Upper lobe of left lung (tissue), 4 donors: ENCODE data around the gene SOCS4.

ENCODE experiments used
- EP300 ChIP-seq, 4 donors: sonication (generic); formaldehyde crosslinking; IDR thresholded peaks; one replicate each; pipeline ENCODE4 v1.5.1; 2017; ENCODE audit warnings: antibody characterized with exemption in 4 of 4, control low read depth in 2 of 4
- POLR2A ChIP-seq, 4 donors: fragments of 450-650 bp; IDR thresholded peaks; one replicate each; pipeline ENCODE4 v1.5.1; 2016 to 2017; ENCODE audit warnings: antibody characterized with exemption in 4 of 4, mild to moderate bottlenecking in 2 of 4
- POLR2AphosphoS5 ChIP-seq, 2 donors: sonication (generic); formaldehyde crosslinking; IDR thresholded peaks; one replicate each; pipeline ENCODE4 v1.5.1; 2017; ENCODE audit warnings: antibody characterized with exemption in 2 of 2
- TF ChIP-seq, protein P1 (sequence below), 6 experiments: fragments of 450-650 bp in 4 of 6; fragments of 200-600 bp in 2 of 6; sonication (generic) in 2 of 6; IDR thresholded peaks; one replicate each; pipeline ENCODE4 v1.5.1; 2016 to 2019; ENCODE audit warnings: antibody characterized with exemption in 6 of 6

DNA sequence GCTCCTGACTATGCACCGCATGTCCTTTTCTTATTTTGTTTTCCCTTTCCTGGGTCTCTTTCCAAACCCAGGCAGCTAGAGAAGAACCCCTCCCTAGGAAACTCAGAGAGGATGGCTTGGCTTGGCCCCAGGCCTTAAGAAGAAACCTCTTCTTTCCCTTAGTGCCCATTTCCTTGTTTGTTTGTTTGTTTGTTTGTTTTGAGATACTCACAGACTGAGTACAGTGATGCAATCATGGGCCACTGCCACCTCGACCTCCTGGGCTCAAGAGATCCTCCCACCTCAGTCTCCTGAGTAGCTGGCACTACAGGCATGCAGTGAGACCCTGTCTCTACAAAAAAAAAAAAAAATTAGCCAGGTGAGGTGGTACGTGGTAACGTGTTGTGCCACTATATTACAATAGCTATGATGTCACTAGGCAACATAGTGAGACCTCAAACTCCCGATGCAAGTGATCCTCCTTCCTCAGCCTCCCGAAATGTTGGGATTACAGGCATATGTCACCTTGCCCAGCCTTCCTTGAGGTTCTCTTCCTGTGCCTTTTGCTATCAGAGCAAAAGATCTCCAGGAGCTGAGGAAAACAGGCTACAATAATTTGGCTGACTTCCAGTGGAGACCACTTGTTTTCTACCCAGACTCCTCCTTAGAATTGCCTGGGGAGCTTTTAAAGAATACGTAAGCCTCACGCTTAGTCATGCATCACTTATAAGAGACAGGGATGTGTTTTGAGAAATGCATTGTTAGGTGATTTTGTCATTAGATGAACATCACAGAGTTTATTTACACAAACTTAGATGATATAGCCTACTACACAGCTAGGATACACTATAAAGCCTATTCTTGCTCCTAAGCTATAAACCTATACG lies 67.5 kb downstream of the SOCS4 start:
- TF ChIP-seq EP300 (IDR thresholded peaks at IDR 0.05) (no peak), POLR2A (IDR thresholded peaks at IDR 0.05) (no peak), POLR2AphosphoS5 (IDR thresholded peaks at IDR 0.05) (no peak)
- TF ChIP-seq, protein P1, sequence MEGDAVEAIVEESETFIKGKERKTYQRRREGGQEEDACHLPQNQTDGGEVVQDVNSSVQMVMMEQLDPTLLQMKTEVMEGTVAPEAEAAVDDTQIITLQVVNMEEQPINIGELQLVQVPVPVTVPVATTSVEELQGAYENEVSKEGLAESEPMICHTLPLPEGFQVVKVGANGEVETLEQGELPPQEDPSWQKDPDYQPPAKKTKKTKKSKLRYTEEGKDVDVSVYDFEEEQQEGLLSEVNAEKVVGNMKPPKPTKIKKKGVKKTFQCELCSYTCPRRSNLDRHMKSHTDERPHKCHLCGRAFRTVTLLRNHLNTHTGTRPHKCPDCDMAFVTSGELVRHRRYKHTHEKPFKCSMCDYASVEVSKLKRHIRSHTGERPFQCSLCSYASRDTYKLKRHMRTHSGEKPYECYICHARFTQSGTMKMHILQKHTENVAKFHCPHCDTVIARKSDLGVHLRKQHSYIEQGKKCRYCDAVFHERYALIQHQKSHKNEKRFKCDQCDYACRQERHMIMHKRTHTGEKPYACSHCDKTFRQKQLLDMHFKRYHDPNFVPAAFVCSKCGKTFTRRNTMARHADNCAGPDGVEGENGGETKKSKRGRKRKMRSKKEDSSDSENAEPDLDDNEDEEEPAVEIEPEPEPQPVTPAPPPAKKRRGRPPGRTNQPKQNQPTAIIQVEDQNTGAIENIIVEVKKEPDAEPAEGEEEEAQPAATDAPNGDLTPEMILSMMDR (IDR thresholded peaks at IDR 0.05): no peak
